ENCODE measurements around the gene GATD1. TPM values are rescaled to one million over a fixed set of nuclear protein-coding genes. Genes with fewer than 3 reads are reported as not detected.

The GATD1 gene
- total RNA-seq, 4 donors from 2014 or later, result 27.2 to 68.2 (median 46.0) TPM

DNA sequence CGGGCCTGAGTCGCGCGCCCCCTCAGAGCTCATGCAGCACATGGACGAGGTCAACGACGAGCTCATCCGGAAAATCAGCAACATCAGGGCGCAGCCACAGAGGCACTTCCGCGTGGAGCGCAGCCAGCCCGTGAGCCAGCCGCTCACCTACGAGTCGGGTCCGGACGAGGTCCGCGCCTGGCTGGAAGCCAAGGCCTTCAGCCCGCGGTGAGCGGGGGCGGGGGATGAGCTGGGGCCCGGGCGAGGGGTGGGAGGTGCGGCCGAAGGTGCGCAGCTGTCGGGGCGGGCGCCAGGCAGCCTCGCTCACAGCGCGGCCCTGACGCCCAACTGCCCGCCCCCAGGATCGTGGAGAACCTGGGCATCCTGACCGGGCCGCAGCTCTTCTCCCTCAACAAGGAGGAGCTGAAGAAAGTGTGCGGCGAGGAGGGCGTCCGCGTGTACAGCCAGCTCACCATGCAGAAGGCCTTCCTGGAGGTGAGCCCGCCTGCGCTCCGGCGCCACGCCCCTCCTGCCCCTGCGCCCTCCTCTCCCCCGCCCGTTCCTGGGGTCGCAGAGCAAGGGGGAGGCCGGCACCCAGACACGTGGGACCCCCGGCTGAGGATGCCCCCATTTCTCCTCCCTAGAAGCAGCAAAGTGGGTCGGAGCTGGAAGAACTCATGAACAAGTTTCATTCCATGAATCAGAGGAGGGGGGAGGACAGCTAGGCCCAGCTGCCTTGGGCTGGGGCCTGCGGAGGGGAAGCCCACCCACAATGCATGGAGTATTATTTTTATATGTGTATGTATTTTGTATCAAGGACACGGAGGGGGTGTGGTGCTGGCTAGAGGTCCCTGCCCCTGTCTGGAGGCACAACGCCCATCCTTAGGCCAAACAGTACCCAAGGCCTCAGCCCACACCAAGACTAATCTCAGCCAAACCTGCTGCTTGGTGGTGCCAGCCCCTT is 50.7 kb downstream of the GATD1 start:
- 51% methylated on average over 3 of the region's 61 CpGs for WGBS
- peak overlapping the region; percentile 48 for H3K27ac ChIP-seq
- no peaks in the 10 kb centered on the region for H3K9me3 ChIP-seq
- peak overlapping the region; percentile 22 for H3K4me3 ChIP-seq
- TF ChIP-seq POLR2AphosphoS5 (IDR thresholded peaks at IDR 0.05), result no peak
- TF ChIP-seq POLR2A (IDR thresholded peaks at IDR 0.05), result no peak
- TF ChIP-seq EP300 (IDR thresholded peaks at IDR 0.05), result no peak
- TF ChIP-seq, protein P1, sequence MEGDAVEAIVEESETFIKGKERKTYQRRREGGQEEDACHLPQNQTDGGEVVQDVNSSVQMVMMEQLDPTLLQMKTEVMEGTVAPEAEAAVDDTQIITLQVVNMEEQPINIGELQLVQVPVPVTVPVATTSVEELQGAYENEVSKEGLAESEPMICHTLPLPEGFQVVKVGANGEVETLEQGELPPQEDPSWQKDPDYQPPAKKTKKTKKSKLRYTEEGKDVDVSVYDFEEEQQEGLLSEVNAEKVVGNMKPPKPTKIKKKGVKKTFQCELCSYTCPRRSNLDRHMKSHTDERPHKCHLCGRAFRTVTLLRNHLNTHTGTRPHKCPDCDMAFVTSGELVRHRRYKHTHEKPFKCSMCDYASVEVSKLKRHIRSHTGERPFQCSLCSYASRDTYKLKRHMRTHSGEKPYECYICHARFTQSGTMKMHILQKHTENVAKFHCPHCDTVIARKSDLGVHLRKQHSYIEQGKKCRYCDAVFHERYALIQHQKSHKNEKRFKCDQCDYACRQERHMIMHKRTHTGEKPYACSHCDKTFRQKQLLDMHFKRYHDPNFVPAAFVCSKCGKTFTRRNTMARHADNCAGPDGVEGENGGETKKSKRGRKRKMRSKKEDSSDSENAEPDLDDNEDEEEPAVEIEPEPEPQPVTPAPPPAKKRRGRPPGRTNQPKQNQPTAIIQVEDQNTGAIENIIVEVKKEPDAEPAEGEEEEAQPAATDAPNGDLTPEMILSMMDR (IDR thresholded peaks at IDR 0.05), result no peak
- H3K27me3 ChIP-seq, result peaks cover 5% of the 10 kb centered on the region
- H3K36me3 ChIP-seq, result peaks cover 15% of the 10 kb centered on the region
- H3K4me1 ChIP-seq, result peaks cover 55% of the 10 kb centered on the region
- DNase-seq (ENCODE audit: low spot score in 2 of 2), result peak in 1 of 2 donors; percentile 76

DNA sequence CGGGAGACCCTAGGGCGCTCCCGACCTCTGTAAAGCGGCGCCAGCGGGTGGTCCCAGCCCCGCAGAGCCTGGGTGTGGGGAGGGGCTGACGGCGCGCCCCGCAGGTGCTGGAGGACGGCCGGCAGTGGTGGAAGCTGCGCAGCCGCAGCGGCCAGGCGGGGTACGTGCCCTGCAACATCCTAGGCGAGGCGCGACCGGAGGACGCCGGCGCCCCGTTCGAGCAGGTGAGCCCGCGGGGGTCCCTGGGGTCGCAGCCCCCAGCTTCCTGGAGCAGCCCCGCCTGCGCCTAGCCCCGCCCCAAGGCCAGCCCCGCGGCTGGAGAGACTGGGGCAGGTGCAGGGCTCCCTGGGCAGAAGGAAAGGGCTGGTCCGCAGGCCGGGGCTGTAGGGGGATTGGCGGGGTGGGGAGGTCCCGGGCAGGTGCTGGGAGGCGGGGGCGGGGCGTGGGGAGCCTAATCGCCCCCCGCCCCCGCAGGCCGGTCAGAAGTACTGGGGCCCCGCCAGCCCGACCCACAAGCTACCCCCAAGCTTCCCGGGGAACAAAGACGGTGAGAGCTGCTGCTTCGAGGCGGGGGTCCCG is 51.6 kb downstream of the GATD1 start:
- Histone ChIP-seq H3K4me1 (peaks cover 63% of the 10 kb centered on the region), H3K27me3 (peaks cover 11% of the 10 kb centered on the region), H3K4me3 (peak overlapping the region; percentile 22), H3K27ac (peak overlapping the region; percentile 47), H3K9me3 (no peaks in the 10 kb centered on the region), H3K36me3 (peaks cover 22% of the 10 kb centered on the region)
- WGBS, result 27% methylated on average over 7 of the region's 53 CpGs
- no peak for DNase-seq (ENCODE audit: low spot score in 2 of 2)
- no peak for TF ChIP-seq EP300 (IDR thresholded peaks at IDR 0.05)
- no peak for TF ChIP-seq POLR2A (IDR thresholded peaks at IDR 0.05)
- TF ChIP-seq, protein P1 (IDR thresholded peaks at IDR 0.05), result no peak
- no peak for TF ChIP-seq POLR2AphosphoS5 (IDR thresholded peaks at IDR 0.05)

DNA sequence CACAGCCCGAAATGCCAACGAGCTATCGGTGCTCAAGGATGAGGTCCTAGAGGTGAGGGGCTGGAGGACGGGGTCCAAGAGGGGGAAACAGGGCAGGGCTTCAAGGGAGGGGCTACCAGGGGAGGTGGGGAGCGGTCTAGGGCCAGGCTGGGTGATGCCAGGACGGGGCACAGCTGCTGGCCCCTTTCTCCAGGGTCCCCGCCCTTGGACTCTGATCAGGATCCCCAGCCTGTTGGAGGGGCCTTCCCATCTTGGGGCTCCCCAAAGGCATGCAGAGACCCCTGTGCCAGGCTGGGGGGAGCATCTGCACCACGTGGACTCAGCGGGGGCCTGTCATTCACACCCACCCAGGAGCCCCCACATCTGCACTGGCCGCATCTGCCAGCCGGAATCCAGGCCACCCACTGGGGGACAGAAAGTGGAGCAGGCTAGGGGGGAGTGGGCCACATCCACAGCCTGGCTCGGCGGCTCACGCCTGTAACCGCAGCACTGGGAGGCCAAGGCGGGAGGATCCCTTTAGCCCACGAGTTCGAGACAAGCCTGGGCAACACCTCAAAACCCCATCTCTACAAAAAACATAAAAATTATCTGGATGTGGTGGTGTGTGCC is 52.4 kb downstream of the GATD1 start:
- WGBS, result 83% methylated on average over 7 of the region's 18 CpGs
- Histone ChIP-seq H3K27me3 (peaks cover 13% of the 10 kb centered on the region), H3K4me1 (peaks cover 67% of the 10 kb centered on the region), H3K36me3 (peaks cover 22% of the 10 kb centered on the region), H3K27ac (no peak overlapping the region), H3K4me3 (no peak overlapping the region), H3K9me3 (no peaks in the 10 kb centered on the region)
- TF ChIP-seq, protein P1 (IDR thresholded peaks at IDR 0.05), result no peak
- no peak for TF ChIP-seq POLR2AphosphoS5 (IDR thresholded peaks at IDR 0.05)
- TF ChIP-seq EP300 (IDR thresholded peaks at IDR 0.05), result no peak
- TF ChIP-seq POLR2A (IDR thresholded peaks at IDR 0.05), result no peak
- no peak for DNase-seq (ENCODE audit: low spot score in 2 of 2)

DNA sequence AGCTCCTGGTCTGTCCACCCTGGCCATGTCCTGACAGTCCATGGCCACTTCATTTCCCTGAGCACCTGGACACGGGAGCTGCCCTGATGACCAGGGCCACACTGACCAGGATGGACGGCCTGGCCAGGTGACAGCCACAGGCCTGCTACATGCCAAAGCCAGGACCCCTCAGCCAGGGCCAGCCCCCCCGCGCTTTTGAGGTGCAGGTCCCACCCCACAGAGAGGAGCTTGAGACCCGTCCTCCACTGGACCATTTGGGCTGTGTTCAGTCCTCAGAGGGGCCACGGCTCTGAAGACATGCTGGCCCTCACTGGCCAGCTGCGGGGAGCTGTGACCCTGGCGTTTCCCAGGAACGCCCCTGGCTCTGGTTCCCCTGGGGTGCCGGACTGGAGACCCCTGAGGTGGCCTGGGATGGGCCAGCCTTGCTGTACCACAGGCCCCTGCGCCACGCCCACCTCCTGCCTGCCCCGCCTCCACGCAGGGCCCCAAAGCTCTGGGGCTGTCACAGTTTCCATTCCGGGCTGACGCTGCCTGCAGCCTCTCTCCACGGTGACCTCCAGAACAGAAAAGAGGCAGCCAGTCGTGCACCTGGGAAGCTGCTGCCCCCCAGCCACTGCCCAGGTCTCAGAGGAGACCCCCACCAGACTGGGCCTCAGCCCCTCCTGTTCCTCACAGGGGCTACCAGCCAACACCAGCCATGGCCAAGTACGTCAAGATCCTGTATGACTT is 53.1 kb downstream of the GATD1 start:
- Histone ChIP-seq H3K4me1 (peaks cover 61% of the 10 kb centered on the region), H3K27me3 (peaks cover 13% of the 10 kb centered on the region), H3K27ac (no peak overlapping the region), H3K36me3 (peaks cover 22% of the 10 kb centered on the region), H3K9me3 (no peaks in the 10 kb centered on the region), H3K4me3 (no peak overlapping the region)
- WGBS, result 86% methylated on average over 4 of the region's 19 CpGs
- DNase-seq (ENCODE audit: low spot score in 2 of 2), result peak in 1 of 2 donors; percentile 69
- TF ChIP-seq, protein P1 (IDR thresholded peaks at IDR 0.05), result no peak
- no peak for TF ChIP-seq EP300 (IDR thresholded peaks at IDR 0.05)
- no peak for TF ChIP-seq POLR2AphosphoS5 (IDR thresholded peaks at IDR 0.05)
- TF ChIP-seq POLR2A (IDR thresholded peaks at IDR 0.05), result no peak
